RWPE2 (cell line): ENCODE results near the gene P2RX3.

Source experiments
- ATAC-seq: fragments of 200-7000 bp; cut with Tn5 transposase; 3 replicates; pipeline ENCODE4 v1.9.1; 2021; ENCODE audit warnings: low read depth
- DNase-seq: peaks from one replicate; pipeline ENCODE4 v3.0.0-alpha.2; 2020; ENCODE audit warnings: low spot score
- H3K27ac ChIP-seq: fragments of 450-650 bp; 2 replicates; pipeline ENCODE4 v1.5.1; 2017; ENCODE audit warnings: mild to moderate bottlenecking; ENCODE audit not compliant: poor library complexity, severe bottlenecking
- H3K27me3 ChIP-seq: fragments of 250-450 bp; sonication (Bioruptor Pico); 2 replicates; pipeline ENCODE4 v1.5.1; 2021; ENCODE audit warnings: mild to moderate bottlenecking, moderate library complexity; ENCODE audit not compliant: insufficient read depth, poor library complexity, severe bottlenecking
- H3K36me3 ChIP-seq: fragments of 250-450 bp; sonication (Bioruptor Pico); 2 replicates; pipeline ENCODE4 v1.5.1; 2020; ENCODE audit warnings: low read depth, mild to moderate bottlenecking, moderate library complexity
- H3K4me1 ChIP-seq: fragments of 250-450 bp; sonication (Bioruptor Pico); 2 replicates; pipeline ENCODE4 v1.5.1; 2021; ENCODE audit warnings: mild to moderate bottlenecking, moderate library complexity; ENCODE audit not compliant: insufficient read depth, poor library complexity, severe bottlenecking
- H3K4me3 ChIP-seq: fragments of 250-450 bp; sonication (Bioruptor Pico); 2 replicates; pipeline ENCODE4 v1.5.1; 2021; ENCODE audit warnings: mild to moderate bottlenecking, moderate library complexity; ENCODE audit not compliant: severe bottlenecking
- H3K9me3 ChIP-seq: fragments of 250-450 bp; sonication (Bioruptor Pico); 2 replicates; pipeline ENCODE4 v1.5.1; 2021; ENCODE audit warnings: mild to moderate bottlenecking, moderate library complexity; ENCODE audit not compliant: severe bottlenecking
- CTCF ChIP-seq: fragments of 450-650 bp; IDR thresholded peaks from one replicate; pipeline ENCODE4 v1.5.1; 2017; ENCODE audit warnings: mild to moderate bottlenecking, moderate library complexity; ENCODE audit not compliant: poor library complexity, severe bottlenecking

The P2RX3 gene

GRCh38 chr11:57363131-57364080 is 25.3 kb downstream of the P2RX3 start:
- no peak for ATAC-seq
- Histone ChIP-seq H3K9me3 (no peaks in the 10 kb centered on the region), H3K36me3 (no peaks in the 10 kb centered on the region), H3K4me3 (no peak overlapping the region), H3K27me3 (no peaks in the 10 kb centered on the region), H3K27ac (no peak overlapping the region), H3K4me1 (no peaks in the 10 kb centered on the region)
- DNase-seq: no peak
- TF ChIP-seq CTCF: no peak

GRCh38 chr11:57364851-57365660 is 26.9 kb downstream of the P2RX3 start:
- no peaks in the 10 kb centered on the region for H3K36me3 ChIP-seq
- H3K4me1 ChIP-seq: peaks cover 4% of the 10 kb centered on the region
- H3K9me3 ChIP-seq: no peaks in the 10 kb centered on the region
- no peak for TF ChIP-seq CTCF
- H3K4me3 ChIP-seq: no peak overlapping the region
- DNase-seq: no peak
- no peak overlapping the region for H3K27ac ChIP-seq
- ATAC-seq: no peak
- no peaks in the 10 kb centered on the region for H3K27me3 ChIP-seq

DNA sequence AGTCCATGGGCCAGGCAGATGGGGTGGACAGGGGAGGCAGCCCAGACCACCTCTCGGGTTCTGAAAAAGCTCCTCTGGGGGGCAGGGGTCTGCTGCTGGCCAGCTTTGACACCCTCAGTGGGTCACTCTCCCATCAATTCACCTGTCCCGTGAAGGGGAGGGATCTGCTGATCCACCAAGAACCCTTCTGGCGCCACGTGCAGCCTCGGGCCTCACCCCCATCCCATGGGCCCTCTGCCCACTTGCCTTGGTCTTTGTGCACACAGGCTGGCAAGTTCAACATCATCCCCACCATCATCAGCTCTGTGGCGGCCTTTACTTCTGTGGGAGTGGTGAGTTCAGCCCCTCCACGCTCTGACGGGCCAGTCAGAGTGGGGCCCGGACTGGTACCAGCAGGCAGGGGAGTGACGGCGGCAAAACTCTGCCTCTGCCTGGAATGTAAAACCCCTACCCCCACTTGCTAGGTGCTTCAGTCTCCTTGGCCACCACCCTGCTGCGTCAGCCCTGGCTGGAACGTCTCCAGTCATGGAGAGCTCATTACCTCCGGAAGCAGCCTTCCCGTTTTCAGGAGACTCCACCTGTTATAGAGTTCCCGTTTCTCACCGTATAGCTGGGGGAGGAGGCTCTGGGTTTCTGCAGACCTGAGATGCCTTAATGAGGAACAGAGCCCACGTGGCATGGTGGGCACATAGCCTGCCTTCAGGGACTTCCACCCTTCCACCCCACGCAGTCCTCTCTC is 30.1 kb downstream of the P2RX3 start:
- no peak overlapping the region for H3K4me3 ChIP-seq
- no peaks in the 10 kb centered on the region for H3K36me3 ChIP-seq
- H3K4me1 ChIP-seq: peaks cover 7% of the 10 kb centered on the region
- peak; percentile 45; the same call in 1 of the 3 replicates for ATAC-seq
- no peaks in the 10 kb centered on the region for H3K27me3 ChIP-seq
- no peak overlapping the region for H3K27ac ChIP-seq
- H3K9me3 ChIP-seq: no peaks in the 10 kb centered on the region
- no peak for DNase-seq
- TF ChIP-seq CTCF: no peak

DNA sequence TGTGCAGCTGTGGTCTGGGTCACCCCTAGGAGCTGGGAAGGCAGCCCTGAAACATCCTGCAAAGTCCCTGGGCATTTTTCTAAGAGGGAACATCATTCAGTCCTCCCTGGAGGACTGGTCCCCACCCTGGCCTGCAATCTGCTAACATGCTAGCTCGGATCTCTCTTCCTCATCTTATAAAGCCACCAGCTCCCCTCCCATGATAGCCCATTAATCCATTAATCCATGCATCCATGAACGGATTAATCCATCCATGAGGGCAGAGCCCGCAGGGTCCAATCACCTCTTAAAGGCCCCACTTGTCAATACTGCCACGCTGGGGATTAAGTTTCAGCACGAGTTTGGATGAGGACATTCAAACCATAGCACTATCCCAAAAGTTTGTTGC is 30.7 kb downstream of the P2RX3 start:
- Histone ChIP-seq H3K36me3 (no peaks in the 10 kb centered on the region), H3K9me3 (no peaks in the 10 kb centered on the region), H3K27me3 (no peaks in the 10 kb centered on the region), H3K27ac (no peak overlapping the region), H3K4me1 (peaks cover 7% of the 10 kb centered on the region), H3K4me3 (no peak overlapping the region)
- TF ChIP-seq CTCF: no peak
- DNase-seq: no peak
- ATAC-seq: no peak
